SIG-M5 treated with dmso at 0.1 percent for 504 hours (cell line): Measurements from ENCODE around the gene NEB.

Experiments
- DNase-seq: peaks from one replicate; lab custom pipeline; 2025; ENCODE audit not compliant: unreplicated experiment; lab: John Stamatoyannopoulos, UW

The NEB gene

GRCh38 chr2:151486053-151486452 is 248.2 kb downstream of the NEB start:
- no peak for DNase-seq

- DNase-seq, result no peak
Observed at GRCh38 chr2:151484100-151484499, 250.2 kb downstream of the NEB start.

- DNase-seq, result no peak
Observed at GRCh38 chr2:151483546-151483945, 250.7 kb downstream of the NEB start.

- no peak for DNase-seq
Observed at GRCh38 chr2:151482171-151482725, 252.0 kb downstream of the NEB start.

GRCh38 chr2:151481744-151482143 is 252.5 kb downstream of the NEB start:
- DNase-seq, result no peak

GRCh38 chr2:151478011-151478410 is 256.3 kb downstream of the NEB start:
- DNase-seq, result no peak

- DNase-seq, result no peak
Observed at GRCh38 chr2:151476287-151476686, 258.0 kb downstream of the NEB start.

- peak; percentile 61 for DNase-seq
Observed at GRCh38 chr2:151475071-151475470, 259.2 kb downstream of the NEB start.

- no peak for DNase-seq
Observed at GRCh38 chr2:151472966-151473365, 261.3 kb downstream of the NEB start.

GRCh38 chr2:151470556-151470955 is 263.7 kb downstream of the NEB start:
- DNase-seq, result no peak

GRCh38 chr2:151465771-151466170 is 268.5 kb downstream of the NEB start:
- DNase-seq, result no peak

GRCh38 chr2:151459358-151459757 is 274.9 kb downstream of the NEB start:
- DNase-seq, result no peak

GRCh38 chr2:151439127-151439526 is 295.1 kb downstream of the NEB start:
- no peak for DNase-seq

- DNase-seq, result no peak
Observed at GRCh38 chr2:151438506-151438905, 295.8 kb downstream of the NEB start.

GRCh38 chr2:151437630-151438029 is 296.6 kb downstream of the NEB start:
- peak; percentile 46 for DNase-seq
